Astrocyte (in vitro differentiated cells and primary cell): ENCODE data around the gene CEP41. TPM values are rescaled to one million over a fixed set of nuclear protein-coding genes. Genes with fewer than 3 reads are reported as not detected.

Experiments used
- DNase-seq: peaks from one replicate; pipeline ENCODE4 v3.0.0-alpha.2; 2010; ENCODE audit warnings: low read depth
- FAIRE-seq: peaks from 2 replicates; lab custom pipeline; 2011; peaks lifted over from hg19 to GRCh38; lab: Jason Lieb, UNC
- H2AFZ ChIP-seq: 2 replicates; pipeline ENCODE4 v1.6.0; 2012; ENCODE audit warnings: low read depth, low read length, inconsistent platforms
- H3K27ac ChIP-seq: 2 replicates; pipeline ENCODE4 v1.5.1; 2011; ENCODE audit warnings: low read depth, low read length, inconsistent platforms
- H3K27me3 ChIP-seq: 2 replicates; pipeline ENCODE4 v1.6.0; 2011; ENCODE audit warnings: low read length, inconsistent platforms; ENCODE audit not compliant: insufficient read depth
- H3K36me3 ChIP-seq: 2 replicates; pipeline ENCODE4 v1.5.1; 2011; ENCODE audit warnings: low read length, inconsistent platforms; ENCODE audit not compliant: insufficient read depth
- H3K4me1 ChIP-seq: 2 replicates; pipeline ENCODE4 v1.5.1; 2011; ENCODE audit warnings: low read length, inconsistent platforms; ENCODE audit not compliant: insufficient read depth
- H3K4me2 ChIP-seq: 2 replicates; pipeline ENCODE4 v1.6.0; 2012; ENCODE audit warnings: low read length, inconsistent platforms
- H3K4me3 ChIP-seq: 2 replicates; pipeline ENCODE4 v1.5.1; 2011; ENCODE audit warnings: low read depth, mild to moderate bottlenecking, low read length, inconsistent platforms; ENCODE audit not compliant: insufficient read depth
- H3K79me2 ChIP-seq: 2 replicates; pipeline ENCODE4 v1.6.0; 2012; ENCODE audit warnings: mild to moderate bottlenecking, low read length, inconsistent platforms; ENCODE audit not compliant: insufficient read depth
- H3K9ac ChIP-seq: 2 replicates; pipeline ENCODE4 v1.6.0; 2012; ENCODE audit warnings: mild to moderate bottlenecking, low read length, inconsistent platforms
- H3K9me3 ChIP-seq: 2 replicates; pipeline ENCODE4 v1.5.1; 2012; ENCODE audit warnings: low read depth, mild to moderate bottlenecking, low read length, inconsistent platforms; ENCODE audit not compliant: insufficient read depth
- H4K20me1 ChIP-seq: 2 replicates; pipeline ENCODE4 v1.6.0; 2012; ENCODE audit warnings: low read length, inconsistent platforms; ENCODE audit not compliant: insufficient read depth
- H3K27ac Mint-ChIP-seq: one replicate; pipeline ENCODE4 v1.8.0; 2021; ENCODE audit warnings: mild to moderate bottlenecking, mixed read lengths; ENCODE audit not compliant: unreplicated experiment
- H3K27me3 Mint-ChIP-seq: one replicate; pipeline ENCODE4 v1.8.0; 2021; ENCODE audit warnings: low read depth, mixed read lengths; ENCODE audit not compliant: unreplicated experiment
- H3K36me3 Mint-ChIP-seq: one replicate; pipeline ENCODE4 v1.8.0; 2021; ENCODE audit warnings: low read depth, mixed read lengths; ENCODE audit not compliant: unreplicated experiment
- H3K4me1 Mint-ChIP-seq: one replicate; pipeline ENCODE4 v1.8.0; 2021; ENCODE audit warnings: low read depth, mixed read lengths; ENCODE audit not compliant: unreplicated experiment
- H3K4me3 Mint-ChIP-seq: one replicate; pipeline ENCODE4 v1.8.0; 2021; ENCODE audit warnings: mild to moderate bottlenecking, moderate library complexity, mixed read lengths; ENCODE audit not compliant: unreplicated experiment
- H3K9me3 Mint-ChIP-seq: one replicate; pipeline ENCODE4 v1.8.0; 2021; ENCODE audit warnings: mild to moderate bottlenecking, mixed read lengths; ENCODE audit not compliant: unreplicated experiment
- CTCF ChIP-seq: IDR thresholded peaks from 2 replicates; pipeline ENCODE4 v1.5.1; 2011; ENCODE audit warnings: low read depth, mild to moderate bottlenecking, inconsistent platforms, low read length, moderate library complexity; ENCODE audit not compliant: insufficient read depth
- EZH2 ChIP-seq: IDR thresholded peaks from 2 replicates; pipeline ENCODE4 v1.6.1; 2012; ENCODE audit warnings: mild to moderate bottlenecking, low read length, inconsistent platforms; ENCODE audit not compliant: insufficient read depth
- total RNA-seq: library from RNA; stranded (reverse); gene quantifications from 2 replicates; pipeline ENCODE4 v1.2.1, GENCODE V29; 2021

CEP41 gene
- total RNA-seq, 1 donor from 2014 or later = 16.4 TPM

- FAIRE-seq (no peak), DNase-seq (peak; percentile 60)
- H3K36me3 Mint-ChIP-seq = no peaks in the 10 kb centered on the region
- no peaks in the 10 kb centered on the region for H3K9me3 ChIP-seq
- H3K4me1 ChIP-seq = peaks cover 19% of the 10 kb centered on the region
- H3K27me3 ChIP-seq = no peaks in the 10 kb centered on the region
- H3K79me2 ChIP-seq = no peaks in the 10 kb centered on the region
- peak overlapping the region; percentile 4 for H3K4me2 ChIP-seq
- peak overlapping the region; percentile 58 for H2AFZ ChIP-seq
- H3K4me3 Mint-ChIP-seq = no peak overlapping the region
- H3K36me3 ChIP-seq = no peaks in the 10 kb centered on the region
- no peak for TF ChIP-seq EZH2
- TF ChIP-seq CTCF = no peak
- H3K9ac ChIP-seq = no peak overlapping the region
- no peak overlapping the region for H3K4me3 ChIP-seq
- peaks cover 38% of the 10 kb centered on the region for H3K4me1 Mint-ChIP-seq
- H4K20me1 ChIP-seq = no peaks in the 10 kb centered on the region
- no peak overlapping the region for H3K27ac Mint-ChIP-seq
- peak overlapping the region; percentile 21 for H3K27ac ChIP-seq
- no peaks in the 10 kb centered on the region for H3K27me3 Mint-ChIP-seq
- H3K9me3 Mint-ChIP-seq = no peaks in the 10 kb centered on the region
Measured at GRCh38 chr7:130418306-130418705, 22.5 kb downstream of the CEP41 start.

DNA sequence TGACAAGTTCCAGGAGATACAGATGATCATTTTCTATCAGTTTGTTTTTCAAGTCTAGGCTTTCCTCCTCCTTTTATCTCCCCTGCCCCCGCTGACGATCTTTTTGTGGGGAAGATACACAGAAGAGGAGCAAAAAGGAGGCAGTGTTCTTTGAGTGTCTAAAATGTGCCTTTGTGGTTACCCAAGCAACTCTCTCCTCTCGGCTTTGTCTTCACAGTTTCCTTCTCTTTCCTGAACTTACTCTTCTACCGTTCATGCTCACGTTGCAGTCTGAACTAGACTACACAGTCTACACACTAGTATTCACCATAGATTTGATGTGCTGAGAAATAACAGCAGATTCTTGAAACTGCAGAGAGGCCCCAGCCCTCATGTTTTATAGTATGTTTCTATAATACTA, 23.6 kb downstream of the CEP41 start:
- Histone ChIP-seq H3K27ac (no peak overlapping the region), H3K79me2 (no peaks in the 10 kb centered on the region), H2AFZ (no peak overlapping the region), H3K4me2 (no peak overlapping the region), H3K9ac (no peak overlapping the region), H3K4me3 (no peak overlapping the region), H3K36me3 (no peaks in the 10 kb centered on the region), H3K4me1 (peaks cover 19% of the 10 kb centered on the region), H3K27me3 (no peaks in the 10 kb centered on the region), H3K9me3 (no peaks in the 10 kb centered on the region), H4K20me1 (no peaks in the 10 kb centered on the region)
- TF ChIP-seq CTCF (no peak), EZH2 (no peak)
- Mint-ChIP-seq H3K9me3 (no peaks in the 10 kb centered on the region), H3K4me3 (peak overlapping the region; percentile 18), H3K4me1 (peaks cover 36% of the 10 kb centered on the region), H3K27ac (peak overlapping the region; percentile 3), H3K27me3 (no peaks in the 10 kb centered on the region), H3K36me3 (peaks cover 3% of the 10 kb centered on the region)
- DNase-seq (no peak), FAIRE-seq (no peak)

GRCh38 chr7:130415006-130415405, 25.8 kb downstream of the CEP41 start:
- FAIRE-seq = no peak

More at GRCh38 chr7:130415006-130415405, 25.8 kb downstream of the CEP41 start:
- DNase-seq = no peak
- Histone ChIP-seq H3K27me3 (no peaks in the 10 kb centered on the region), H3K36me3 (no peaks in the 10 kb centered on the region), H2AFZ (no peak overlapping the region), H3K9ac (no peak overlapping the region), H3K9me3 (no peaks in the 10 kb centered on the region), H3K4me2 (no peak overlapping the region), H3K4me1 (peaks cover 13% of the 10 kb centered on the region), H3K79me2 (no peaks in the 10 kb centered on the region), H4K20me1 (no peaks in the 10 kb centered on the region), H3K27ac (no peak overlapping the region), H3K4me3 (no peak overlapping the region)
- Mint-ChIP-seq H3K36me3 (peaks cover 3% of the 10 kb centered on the region), H3K9me3 (no peaks in the 10 kb centered on the region), H3K27me3 (no peaks in the 10 kb centered on the region), H3K4me1 (peaks cover 33% of the 10 kb centered on the region), H3K27ac (no peak overlapping the region), H3K4me3 (no peak overlapping the region)
- TF ChIP-seq EZH2 = no peak
- TF ChIP-seq CTCF = no peak
